SH-SY5Y (cell line): ENCODE measurements around the gene TAC1.

Experiments used
- GATA2 ChIP-seq: IDR thresholded peaks from 2 replicates; pipeline ENCODE4 v1.6.1; 2011; ENCODE audit warnings: mild to moderate bottlenecking, low read depth, low read length
- GATA3 ChIP-seq: IDR thresholded peaks from 2 replicates; pipeline ENCODE4 v1.6.1; 2011; ENCODE audit warnings: low read depth, mild to moderate bottlenecking, low read length, moderate library complexity

The TAC1 gene

GRCh38 chr7:97731736-97732564 lies at the start of gene TAC1:
Gene TAC1 (plus strand): TSS chr7:97732086. CDS start chr7:97732613, 527 bp downstream.
- no peak for TF ChIP-seq GATA3
- TF ChIP-seq GATA2, result no peak

DNA sequence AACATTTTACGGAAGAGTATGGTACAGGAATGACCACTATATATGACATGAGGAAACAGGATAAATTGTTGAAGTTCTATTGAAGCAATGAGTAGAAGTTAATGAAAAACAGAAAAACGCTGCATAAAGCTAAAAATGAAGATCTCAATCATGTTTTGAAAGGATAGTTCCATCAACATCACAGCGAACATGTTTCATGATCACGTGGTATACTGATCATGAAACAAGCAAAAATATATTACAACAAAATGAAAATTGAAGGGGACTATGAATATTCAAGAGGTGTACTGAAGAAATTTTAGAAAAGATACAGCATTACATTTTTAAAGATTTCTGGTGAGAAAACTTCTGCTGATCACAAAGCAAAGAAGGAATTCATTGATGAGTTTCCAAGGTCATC lies 45.9 kb upstream of the TAC1 start:
- no peak for TF ChIP-seq GATA2
- TF ChIP-seq GATA3, result no peak

DNA sequence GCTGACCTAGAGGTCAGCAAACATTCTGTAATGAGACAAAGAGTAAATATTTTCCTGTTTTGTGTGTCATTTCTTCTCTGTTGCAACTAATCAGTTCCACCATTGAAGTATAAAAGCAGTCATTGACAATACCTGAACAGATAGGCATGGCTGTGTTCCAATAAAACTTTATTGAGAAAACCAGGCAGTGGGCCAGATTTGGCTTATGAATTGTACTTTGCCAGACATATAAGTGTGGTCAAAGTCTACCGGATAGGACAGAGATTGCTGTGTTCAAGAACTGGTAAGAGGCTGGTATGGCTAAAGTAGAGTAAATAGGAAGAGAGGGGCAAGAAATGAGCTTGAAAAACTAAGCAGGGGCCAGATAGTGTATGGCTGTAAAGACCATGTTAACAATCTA lies 38.3 kb upstream of the TAC1 start:
- TF ChIP-seq GATA2 (no peak), GATA3 (no peak)

DNA sequence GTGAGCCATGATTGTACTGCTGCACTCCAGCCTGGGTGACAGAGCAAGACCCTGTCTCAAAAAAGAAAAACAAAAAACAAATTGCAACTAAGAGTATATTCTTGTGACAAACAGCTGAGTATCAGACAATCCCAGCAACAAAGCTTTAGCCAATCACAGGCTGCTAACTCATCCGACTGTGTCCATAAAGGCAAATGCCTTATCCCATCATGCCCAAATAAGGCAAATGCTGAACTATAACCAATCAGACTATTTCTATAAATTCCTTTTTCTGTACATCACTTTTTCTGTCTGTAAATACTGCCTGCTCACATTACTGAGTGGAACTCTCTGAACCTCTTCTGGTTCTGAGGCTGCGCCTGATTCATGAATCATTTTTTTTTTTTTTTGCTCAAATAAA lies 37.5 kb upstream of the TAC1 start:
- TF ChIP-seq GATA2 (no peak), GATA3 (no peak)

GRCh38 chr7:97697396-97697795 lies 34.5 kb upstream of the TAC1 start:
- TF ChIP-seq GATA2, result no peak
- TF ChIP-seq GATA3, result no peak

DNA sequence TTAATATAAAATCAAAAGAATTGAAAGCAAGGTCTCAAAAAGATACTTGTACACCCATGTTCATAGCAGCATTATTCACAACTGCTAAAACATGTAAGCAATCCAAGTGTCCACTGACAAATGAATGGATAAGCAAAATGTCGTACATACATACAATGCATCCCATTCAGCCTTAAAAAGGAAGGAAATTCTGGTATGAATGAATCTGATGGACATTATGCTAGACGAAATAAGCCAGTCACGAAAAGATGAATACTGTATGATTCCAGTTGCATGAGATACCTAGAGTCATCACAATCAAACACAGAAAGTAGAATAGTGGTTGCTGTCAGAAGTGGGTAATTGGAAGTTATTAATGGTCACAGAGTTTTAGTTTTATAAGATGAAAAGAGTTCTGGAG lies 9.5 kb upstream of the TAC1 start:
- no peak for TF ChIP-seq GATA2
- no peak for TF ChIP-seq GATA3

DNA sequence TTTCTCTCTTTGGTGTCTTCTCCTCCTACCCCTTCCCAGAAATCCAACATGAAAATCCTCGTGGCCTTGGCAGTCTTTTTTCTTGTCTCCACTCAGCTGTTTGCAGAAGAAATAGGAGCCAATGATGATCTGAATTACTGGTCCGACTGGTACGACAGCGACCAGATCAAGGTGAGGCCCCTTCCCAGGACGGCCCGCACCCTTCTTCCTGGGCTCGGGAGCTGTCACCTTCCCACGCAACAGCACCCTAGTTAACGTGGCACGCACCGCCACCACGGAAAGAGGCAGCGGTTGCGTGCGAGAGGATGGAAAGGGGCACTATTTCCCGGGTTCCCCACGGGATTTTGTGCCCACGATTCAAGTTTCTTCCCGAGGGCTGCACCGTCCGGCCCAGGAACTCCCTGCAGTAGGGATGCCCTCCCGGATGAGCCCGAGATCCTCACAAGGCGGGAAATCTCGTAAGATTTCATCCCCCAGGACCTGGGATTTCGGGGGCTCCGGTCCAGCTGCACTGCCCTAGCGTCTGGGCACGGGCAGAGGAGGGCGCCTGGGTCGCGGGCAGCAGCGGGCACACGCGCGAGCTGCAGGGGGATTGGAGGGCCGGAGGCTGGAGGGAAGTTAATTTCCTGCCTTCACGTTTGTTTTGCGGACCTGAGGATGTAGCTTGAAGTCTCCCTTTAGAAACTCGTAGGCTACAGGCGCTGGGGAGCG lies 834 bp downstream of the TAC1 start:
- TF ChIP-seq GATA3 (no peak), GATA2 (no peak)

DNA sequence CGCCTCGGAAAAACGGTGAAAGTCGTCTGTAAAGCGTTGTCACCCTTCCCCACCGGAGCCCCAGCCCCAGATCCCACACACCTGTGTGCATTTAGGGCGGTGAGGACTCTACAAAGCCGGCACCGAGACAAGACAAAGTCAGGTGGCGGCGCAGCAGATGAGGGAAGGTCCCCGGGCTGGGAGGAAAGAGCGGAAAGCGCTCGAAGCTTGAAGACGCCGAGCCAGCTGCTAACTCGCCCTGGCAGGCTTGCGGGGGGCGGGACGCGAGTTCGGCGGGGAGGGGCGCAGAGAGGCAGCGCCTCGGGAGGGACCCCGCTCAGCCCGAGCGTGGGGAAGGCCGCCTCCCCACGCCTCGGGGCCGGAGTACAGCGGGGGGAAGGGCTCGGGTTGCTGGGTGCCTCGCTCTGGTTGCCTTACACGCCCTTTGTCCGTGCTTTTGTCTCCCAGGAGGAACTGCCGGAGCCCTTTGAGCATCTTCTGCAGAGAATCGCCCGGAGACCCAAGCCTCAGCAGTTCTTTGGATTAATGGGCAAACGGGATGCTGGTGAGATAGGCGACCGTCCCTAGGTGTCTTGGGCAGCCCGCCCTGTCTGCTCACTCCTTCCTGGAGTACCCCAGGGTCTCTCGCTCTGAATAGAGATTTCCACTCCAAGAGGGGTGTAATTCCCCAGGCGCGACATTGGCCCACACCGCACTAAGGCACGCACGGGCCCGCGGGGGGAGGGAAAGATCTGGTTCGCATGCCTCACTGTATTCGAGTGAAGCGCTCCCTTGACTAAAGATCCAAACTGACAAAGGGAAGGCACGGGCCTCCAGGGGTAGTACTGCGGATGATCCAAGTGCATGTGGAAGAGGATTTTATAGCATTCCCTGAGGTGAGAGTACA lies 1.6 kb downstream of the TAC1 start:
- TF ChIP-seq GATA2 (no peak), GATA3 (no peak)

- TF ChIP-seq GATA2, result no peak
- TF ChIP-seq GATA3, result no peak
Measured at GRCh38 chr7:97734255-97734654, 2.4 kb downstream of the TAC1 start.

DNA sequence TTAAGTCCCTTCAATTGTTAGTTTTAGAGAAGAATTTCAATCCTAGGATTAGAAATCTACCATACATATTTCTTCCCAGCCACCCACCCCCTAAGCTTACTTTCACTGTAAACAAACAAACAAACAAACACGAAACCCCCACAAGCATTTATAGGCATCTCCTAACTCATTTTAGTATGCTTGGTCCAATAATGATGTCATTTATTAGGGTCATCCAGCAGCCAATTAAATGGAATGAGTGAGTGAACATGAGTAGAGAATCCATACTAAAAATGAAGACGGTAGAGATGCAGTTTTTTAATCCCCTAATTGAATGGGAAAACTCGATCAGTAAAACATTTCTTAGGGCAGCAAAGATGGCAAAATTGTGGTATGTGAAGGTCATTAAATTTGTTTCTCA lies 3.2 kb downstream of the TAC1 start:
- no peak for TF ChIP-seq GATA2

GRCh38 chr7:97748482-97748881 lies 16.6 kb downstream of the TAC1 start:
- TF ChIP-seq GATA3 (no peak), GATA2 (no peak)

- TF ChIP-seq GATA2 (no peak), GATA3 (no peak)
Measured at GRCh38 chr7:97751566-97751965, 19.7 kb downstream of the TAC1 start.

- TF ChIP-seq GATA3 (no peak), GATA2 (no peak)
Measured at GRCh38 chr7:97752215-97752614, 20.3 kb downstream of the TAC1 start.

- TF ChIP-seq GATA2 (no peak), GATA3 (no peak)
Measured at GRCh38 chr7:97757824-97758223, 25.9 kb downstream of the TAC1 start.
